HG03103 (cell line): ENCODE measurements around the gene OR11G2.
"Not testable (repeated sequence)": the region's sequence is repeated elsewhere in the genome, so short reads cannot be mapped to it uniquely, and the experiment has no call there.

Experiments used
- ATAC-seq: cut with Tn5 transposase; IDR thresholded peaks from one replicate; pipeline ENCODE4 v1.9.1; 2021; ENCODE audit warnings: low read depth; ENCODE audit not compliant: unreplicated experiment

OR11G2 gene

GRCh38 chr14:20219033-20219432, 28.3 kb downstream of the OR11G2 start:
- ATAC-seq = no peak

DNA sequence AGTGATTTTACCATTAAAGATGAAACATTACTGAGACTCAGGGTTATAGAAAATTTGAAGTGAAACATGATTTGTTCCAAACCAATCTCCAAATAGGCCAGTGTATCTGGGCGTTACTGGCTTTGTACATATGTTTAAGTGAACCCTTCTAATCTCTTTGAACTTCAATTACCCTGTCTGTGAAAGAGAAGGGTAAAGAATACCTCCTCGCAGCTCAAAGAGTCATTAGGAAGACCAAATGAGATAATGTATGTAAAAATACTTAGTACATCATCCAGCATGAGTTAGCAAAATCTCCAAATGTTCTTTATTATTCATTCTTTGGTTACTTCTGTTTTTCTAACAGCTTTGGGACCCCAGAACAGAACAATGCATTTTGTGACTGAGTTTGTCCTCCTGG, 32.7 kb downstream of the OR11G2 start, which contains the start of gene OR11H6:
TSS of gene OR11H6 (plus strand) at position 301 of the 400 bp plus-strand sequence. CDS start at position 301, 0 bp downstream.
- ATAC-seq = no peak

- no peak for ATAC-seq
Measured at GRCh38 chr14:20228681-20229080, 38.0 kb downstream of the OR11G2 start, which contains the start of gene OR11H7. OR11H7 (plus strand) TSS chr14:20228981.

DNA sequence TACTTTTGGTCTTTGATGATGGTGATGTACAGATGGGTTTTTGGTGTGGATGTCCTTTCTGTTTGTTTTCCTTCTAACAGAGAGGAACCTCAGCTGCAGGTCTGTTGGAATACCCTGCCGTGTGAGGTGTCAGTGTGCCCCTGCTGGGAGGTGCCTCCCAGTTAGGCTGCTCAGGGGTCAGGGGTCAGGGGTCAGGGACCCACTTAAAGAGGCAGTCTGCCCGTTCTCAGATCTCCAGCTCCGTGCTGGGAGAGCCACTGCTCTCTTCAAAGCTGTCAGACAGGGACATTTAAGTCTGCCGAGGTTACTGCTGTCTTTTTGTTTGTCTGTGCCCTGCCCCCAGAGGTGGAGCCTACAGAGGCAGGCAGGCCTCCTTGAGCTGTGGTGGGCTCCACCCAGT, 44.7 kb downstream of the OR11G2 start:
- not testable (repeated sequence) for ATAC-seq

GRCh38 chr14:20247646-20248246, 57.0 kb downstream of the OR11G2 start:
- ATAC-seq = no peak
